Measurements from ENCODE around the gene CTTNBP2. TPM values are rescaled to one million over a fixed set of nuclear protein-coding genes. Genes with fewer than 3 reads are reported as not detected.

CTTNBP2 gene
- total RNA-seq, 2 donors from 2014 or later = 5.2 to 6.5 TPM

- WGBS, 2 experiments (ENCODE audit: insufficient coverage in 1 of 2, insufficient read length in 1 of 2) = 88 to 90% methylated on average over 3 to 4 of the region's 4 CpGs
- Mint-ChIP-seq H3K9me3 (no peaks in the 10 kb centered on the region), H3K36me3 (ENCODE audit: low read depth) (no peaks in the 10 kb centered on the region), H3K4me1 (no peaks in the 10 kb centered on the region), H3K27ac (no peak overlapping the region), H3K4me3 (no peak overlapping the region), H3K27me3 (ENCODE audit: insufficient read depth) (no peaks in the 10 kb centered on the region)
- H3K27me3 ChIP-seq (ENCODE audit: control insufficient read depth, insufficient read depth, low read length, poor library complexity, severe bottlenecking) = no peaks in the 10 kb centered on the region
- no peaks in the 10 kb centered on the region for H3K9me3 ChIP-seq (ENCODE audit: control insufficient read depth, low read length)
- TF ChIP-seq CTCF (conservative IDR thresholded peaks at IDR 0.05) = no peak
- H3K27ac ChIP-seq (ENCODE audit: low read depth, low read length) = no peak overlapping the region
- H3K4me3 ChIP-seq (ENCODE audit: low read length) = no peak overlapping the region
- H3K9ac ChIP-seq (ENCODE audit: extremely low read depth, low read length, poor library complexity, severe bottlenecking) = no peak overlapping the region
- H3K4me1 ChIP-seq (ENCODE audit: control insufficient read depth, insufficient read depth, low read length) = no peaks in the 10 kb centered on the region
- DNase-seq = no peak
- H3K36me3 ChIP-seq (ENCODE audit: control insufficient read depth, insufficient read depth, low read length) = no peaks in the 10 kb centered on the region
Observed at GRCh38 chr7:117757440-117757839, 115.8 kb downstream of the CTTNBP2 start.

- TF ChIP-seq CTCF (conservative IDR thresholded peaks at IDR 0.05) = no peak
- Histone ChIP-seq H3K9ac (ENCODE audit: extremely low read depth, low read length, poor library complexity, severe bottlenecking) (no peak overlapping the region), H3K4me3 (ENCODE audit: low read length) (no peak overlapping the region), H3K4me1 (ENCODE audit: control insufficient read depth, insufficient read depth, low read length) (no peaks in the 10 kb centered on the region), H3K27ac (ENCODE audit: low read depth, low read length) (no peak overlapping the region), H3K9me3 (ENCODE audit: control insufficient read depth, low read length) (no peaks in the 10 kb centered on the region), H3K36me3 (ENCODE audit: control insufficient read depth, insufficient read depth, low read length) (no peaks in the 10 kb centered on the region), H3K27me3 (ENCODE audit: control insufficient read depth, insufficient read depth, low read length, poor library complexity, severe bottlenecking) (no peaks in the 10 kb centered on the region)
- DNase-seq = no peak
- Mint-ChIP-seq H3K9me3 (no peaks in the 10 kb centered on the region), H3K27ac (no peak overlapping the region), H3K27me3 (ENCODE audit: insufficient read depth) (no peaks in the 10 kb centered on the region), H3K36me3 (ENCODE audit: low read depth) (no peaks in the 10 kb centered on the region), H3K4me3 (no peak overlapping the region), H3K4me1 (no peaks in the 10 kb centered on the region)
- WGBS, 2 experiments (ENCODE audit: insufficient coverage in 1 of 2, insufficient read length in 1 of 2) = 96% methylated on average over 5 of the region's 5 CpGs; no CpG with 5 or more reads in 1 of the 2 experiments
Observed at GRCh38 chr7:117756586-117757085, 116.6 kb downstream of the CTTNBP2 start.

GRCh38 chr7:117755136-117755535 is 118.1 kb downstream of the CTTNBP2 start:
- Mint-ChIP-seq H3K9me3 (no peaks in the 10 kb centered on the region), H3K4me3 (no peak overlapping the region), H3K27ac (no peak overlapping the region), H3K36me3 (ENCODE audit: low read depth) (no peaks in the 10 kb centered on the region), H3K27me3 (ENCODE audit: insufficient read depth) (no peaks in the 10 kb centered on the region), H3K4me1 (no peaks in the 10 kb centered on the region)
- no peak overlapping the region for H3K9ac ChIP-seq (ENCODE audit: extremely low read depth, low read length, poor library complexity, severe bottlenecking)
- TF ChIP-seq CTCF (conservative IDR thresholded peaks at IDR 0.05) = no peak
- WGBS, 2 experiments (ENCODE audit: insufficient coverage in 1 of 2, insufficient read length in 1 of 2) = 78 to 84% methylated on average over 2 of the region's 2 CpGs
- H3K4me3 ChIP-seq (ENCODE audit: low read length) = no peak overlapping the region
- H3K27me3 ChIP-seq (ENCODE audit: control insufficient read depth, insufficient read depth, low read length, poor library complexity, severe bottlenecking) = no peaks in the 10 kb centered on the region
- no peaks in the 10 kb centered on the region for H3K4me1 ChIP-seq (ENCODE audit: control insufficient read depth, insufficient read depth, low read length)
- no peak for DNase-seq
- H3K27ac ChIP-seq (ENCODE audit: low read depth, low read length) = no peak overlapping the region
- no peaks in the 10 kb centered on the region for H3K36me3 ChIP-seq (ENCODE audit: control insufficient read depth, insufficient read depth, low read length)
- H3K9me3 ChIP-seq (ENCODE audit: control insufficient read depth, low read length) = no peaks in the 10 kb centered on the region
